Measurements from ENCODE around the gene IQCH.

Gene IQCH

GRCh38 chr15:67307156-67307555, 52.6 kb downstream of the IQCH start:
- H4K20me1 ChIP-seq (ENCODE audit: insufficient read depth, low read length): no peaks in the 10 kb centered on the region
- no peak overlapping the region for H3K27ac ChIP-seq (ENCODE audit: low read length)
- no peaks in the 10 kb centered on the region for H3K9me3 ChIP-seq (replicated peaks; ENCODE audit: insufficient read depth, low read length)
- H2AFZ ChIP-seq (ENCODE audit: low read length): no peak overlapping the region
- H3K4me1 ChIP-seq (ENCODE audit: low read length): no peaks in the 10 kb centered on the region
- no peak overlapping the region for H3K4me3 ChIP-seq (ENCODE audit: low read length)
- no peaks in the 10 kb centered on the region for H3K27me3 ChIP-seq (replicated peaks; ENCODE audit: insufficient read depth, low read length)
- TF ChIP-seq, protein P1, sequence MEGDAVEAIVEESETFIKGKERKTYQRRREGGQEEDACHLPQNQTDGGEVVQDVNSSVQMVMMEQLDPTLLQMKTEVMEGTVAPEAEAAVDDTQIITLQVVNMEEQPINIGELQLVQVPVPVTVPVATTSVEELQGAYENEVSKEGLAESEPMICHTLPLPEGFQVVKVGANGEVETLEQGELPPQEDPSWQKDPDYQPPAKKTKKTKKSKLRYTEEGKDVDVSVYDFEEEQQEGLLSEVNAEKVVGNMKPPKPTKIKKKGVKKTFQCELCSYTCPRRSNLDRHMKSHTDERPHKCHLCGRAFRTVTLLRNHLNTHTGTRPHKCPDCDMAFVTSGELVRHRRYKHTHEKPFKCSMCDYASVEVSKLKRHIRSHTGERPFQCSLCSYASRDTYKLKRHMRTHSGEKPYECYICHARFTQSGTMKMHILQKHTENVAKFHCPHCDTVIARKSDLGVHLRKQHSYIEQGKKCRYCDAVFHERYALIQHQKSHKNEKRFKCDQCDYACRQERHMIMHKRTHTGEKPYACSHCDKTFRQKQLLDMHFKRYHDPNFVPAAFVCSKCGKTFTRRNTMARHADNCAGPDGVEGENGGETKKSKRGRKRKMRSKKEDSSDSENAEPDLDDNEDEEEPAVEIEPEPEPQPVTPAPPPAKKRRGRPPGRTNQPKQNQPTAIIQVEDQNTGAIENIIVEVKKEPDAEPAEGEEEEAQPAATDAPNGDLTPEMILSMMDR (IDR thresholded peaks at IDR 0.05; ENCODE audit: low read length): no peak
- TF ChIP-seq EZH2phosphoT487 (IDR thresholded peaks at IDR 0.05; ENCODE audit: low read length): no peak
- no peak for TF ChIP-seq EZH2 (optimal IDR thresholded peaks at IDR 0.05; ENCODE audit: low read depth, low read length)
- H3K9ac ChIP-seq (ENCODE audit: low read length): no peak overlapping the region
- no peaks in the 10 kb centered on the region for H3K79me2 ChIP-seq (ENCODE audit: low read length)
- DNase-seq: no peak
- H3K9me2 ChIP-seq (replicated peaks; ENCODE audit: insufficient read depth, low read length): no peaks in the 10 kb centered on the region
- H3K36me3 ChIP-seq (replicated peaks; ENCODE audit: insufficient read depth, low read length): no peaks in the 10 kb centered on the region
- H3F3A ChIP-seq (ENCODE audit: insufficient read depth, low read length): no peaks in the 10 kb centered on the region
- H3K4me2 ChIP-seq (ENCODE audit: low read depth, low read length): no peak overlapping the region

DNA sequence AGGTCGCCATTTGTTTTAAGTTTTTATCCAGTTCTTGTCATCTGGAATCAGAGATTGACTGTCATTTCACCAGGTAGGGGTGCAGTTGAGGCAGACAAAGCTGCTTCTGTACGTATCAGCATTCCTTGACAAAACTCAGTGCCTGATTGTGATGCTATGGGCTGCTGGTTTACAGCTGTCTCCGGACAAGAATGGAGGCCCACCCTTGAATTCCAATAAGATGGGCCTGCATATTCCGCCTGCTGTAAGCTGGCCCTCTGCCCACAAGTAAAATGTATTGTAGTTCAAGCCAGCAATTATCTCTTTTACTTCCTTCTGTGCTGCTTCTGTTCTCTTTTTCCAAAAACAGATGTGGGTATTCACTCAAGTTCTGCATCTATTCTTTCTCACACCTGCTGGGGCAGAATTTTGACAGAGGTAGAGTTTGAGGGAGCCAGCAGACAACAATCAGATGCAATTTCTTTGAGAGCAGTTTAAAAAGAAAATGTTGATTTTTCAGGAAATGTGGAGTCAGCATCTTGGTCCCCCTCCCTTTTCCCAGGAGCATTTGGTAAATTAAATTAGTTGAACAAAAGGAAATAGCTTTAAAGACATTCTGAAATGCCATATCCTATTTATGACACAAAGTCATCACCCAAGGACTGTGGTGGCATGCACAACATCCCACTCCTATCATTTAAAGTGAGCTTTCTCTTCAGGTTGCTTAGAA, 53.5 kb downstream of the IQCH start:
- Histone ChIP-seq H3K4me3 (ENCODE audit: low read length) (no peak overlapping the region), H3K79me2 (ENCODE audit: low read length) (no peaks in the 10 kb centered on the region), H3K9me3 (replicated peaks; ENCODE audit: insufficient read depth, low read length) (no peaks in the 10 kb centered on the region), H3K27me3 (replicated peaks; ENCODE audit: insufficient read depth, low read length) (no peaks in the 10 kb centered on the region), H3K9me2 (replicated peaks; ENCODE audit: insufficient read depth, low read length) (no peaks in the 10 kb centered on the region), H3K4me1 (ENCODE audit: low read length) (no peaks in the 10 kb centered on the region), H3K27ac (ENCODE audit: low read length) (no peak overlapping the region), H3K36me3 (replicated peaks; ENCODE audit: insufficient read depth, low read length) (no peaks in the 10 kb centered on the region), H3K9ac (ENCODE audit: low read length) (no peak overlapping the region), H2AFZ (ENCODE audit: low read length) (no peak overlapping the region), H3F3A (ENCODE audit: insufficient read depth, low read length) (no peaks in the 10 kb centered on the region), H4K20me1 (ENCODE audit: insufficient read depth, low read length) (no peaks in the 10 kb centered on the region), H3K4me2 (ENCODE audit: low read depth, low read length) (no peak overlapping the region)
- no peak for TF ChIP-seq EZH2phosphoT487 (IDR thresholded peaks at IDR 0.05; ENCODE audit: low read length)
- TF ChIP-seq, protein P1 (IDR thresholded peaks at IDR 0.05; ENCODE audit: low read length): no peak
- no peak for TF ChIP-seq EZH2 (optimal IDR thresholded peaks at IDR 0.05; ENCODE audit: low read depth, low read length)
- no peak for DNase-seq

DNA sequence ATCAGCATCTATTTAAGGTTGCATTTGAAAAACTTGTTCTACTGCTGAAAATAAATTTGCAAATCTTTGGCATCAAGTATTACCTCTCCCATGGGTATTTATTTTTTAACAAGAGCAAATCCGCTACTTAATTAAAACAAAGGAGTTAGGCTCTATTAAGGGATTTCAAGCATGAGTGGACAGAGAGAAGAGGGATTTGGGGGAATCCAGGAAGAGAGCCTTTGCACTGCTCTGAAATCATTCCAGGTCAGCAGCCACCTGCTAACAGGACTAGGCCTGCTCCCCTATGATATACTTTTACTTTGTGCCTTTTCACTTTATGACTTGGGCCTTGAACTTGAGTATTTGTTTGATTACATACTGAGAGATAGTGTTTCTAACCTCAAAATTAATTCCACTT, 57.1 kb downstream of the IQCH start:
- Histone ChIP-seq H2AFZ (ENCODE audit: low read length) (no peak overlapping the region), H3K27me3 (replicated peaks; ENCODE audit: insufficient read depth, low read length) (no peaks in the 10 kb centered on the region), H3F3A (ENCODE audit: insufficient read depth, low read length) (no peaks in the 10 kb centered on the region), H4K20me1 (ENCODE audit: insufficient read depth, low read length) (no peaks in the 10 kb centered on the region), H3K36me3 (replicated peaks; ENCODE audit: insufficient read depth, low read length) (no peaks in the 10 kb centered on the region), H3K79me2 (ENCODE audit: low read length) (no peaks in the 10 kb centered on the region), H3K4me3 (ENCODE audit: low read length) (no peak overlapping the region), H3K4me2 (ENCODE audit: low read depth, low read length) (no peak overlapping the region), H3K27ac (ENCODE audit: low read length) (no peak overlapping the region), H3K4me1 (ENCODE audit: low read length) (no peaks in the 10 kb centered on the region), H3K9me3 (replicated peaks; ENCODE audit: insufficient read depth, low read length) (no peaks in the 10 kb centered on the region), H3K9ac (ENCODE audit: low read length) (no peak overlapping the region), H3K9me2 (replicated peaks; ENCODE audit: insufficient read depth, low read length) (no peaks in the 10 kb centered on the region)
- no peak for TF ChIP-seq EZH2 (optimal IDR thresholded peaks at IDR 0.05; ENCODE audit: low read depth, low read length)
- TF ChIP-seq, protein P1 (IDR thresholded peaks at IDR 0.05; ENCODE audit: low read length): no peak
- no peak for TF ChIP-seq EZH2phosphoT487 (IDR thresholded peaks at IDR 0.05; ENCODE audit: low read length)
- no peak for DNase-seq
